TTC549 (cell line): ENCODE data around the gene SBK1.
"Not testable (repeated sequence)": the region's sequence is repeated elsewhere in the genome, so short reads cannot be mapped to it uniquely, and the experiment has no call there.

Experiments used
- FAIRE-seq: peaks from 2 replicates; lab custom pipeline; 2012; peaks lifted over from hg19 to GRCh38; lab: Jason Lieb, UNC

Gene SBK1

GRCh38 chr16:28335678-28336077 lies 43.4 kb downstream of the SBK1 start:
- FAIRE-seq: not testable (repeated sequence)

GRCh38 chr16:28336940-28337710 lies 44.8 kb downstream of the SBK1 start:
- FAIRE-seq: not testable (repeated sequence)

DNA sequence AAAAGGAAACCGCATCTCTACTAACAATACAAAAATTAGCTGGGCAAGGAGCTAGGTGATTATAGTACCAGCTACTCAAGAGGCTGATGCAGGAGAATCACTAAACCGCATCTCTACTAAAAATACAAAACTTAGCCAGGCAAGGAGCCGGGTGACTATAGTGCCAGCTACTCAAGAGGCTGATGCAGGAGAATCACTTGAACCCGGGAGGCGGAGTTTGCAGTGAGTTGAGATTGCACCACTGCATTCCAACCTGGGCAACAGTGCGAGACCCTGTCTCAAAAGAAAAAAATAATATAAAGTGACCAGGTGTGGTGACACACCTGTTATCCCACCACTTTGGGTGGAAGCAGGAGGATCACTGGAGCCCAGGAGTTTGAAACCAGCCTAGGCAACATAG lies 45.9 kb downstream of the SBK1 start:
- not testable (repeated sequence) for FAIRE-seq

DNA sequence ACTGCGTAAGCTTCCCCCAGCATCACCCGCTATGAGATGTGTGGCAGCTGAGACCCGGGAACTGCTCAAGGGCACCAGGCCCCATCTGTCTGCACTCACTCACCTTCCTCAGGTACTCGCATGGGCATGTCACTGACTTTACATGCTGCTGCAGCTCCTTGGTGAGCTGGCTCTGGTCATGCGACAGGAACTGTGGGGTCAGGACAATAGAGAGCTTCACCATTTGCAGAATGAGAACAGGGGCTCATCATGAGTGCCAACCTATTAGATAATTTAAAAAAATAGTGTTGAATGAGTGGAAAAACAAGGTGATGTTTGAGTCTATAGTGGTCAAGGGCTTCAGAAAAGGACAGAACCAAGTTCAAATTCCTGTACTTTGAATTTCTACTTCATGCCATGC lies 70.3 kb downstream of the SBK1 start:
- not testable (repeated sequence) for FAIRE-seq

GRCh38 chr16:28363408-28363807 lies 71.1 kb downstream of the SBK1 start, which contains the start of gene NPIPB6:
TSS of gene NPIPB6 (minus strand) at chr16:28363508. CDS start at chr16:28362822, 686 bp downstream.
- FAIRE-seq: not testable (repeated sequence)

DNA sequence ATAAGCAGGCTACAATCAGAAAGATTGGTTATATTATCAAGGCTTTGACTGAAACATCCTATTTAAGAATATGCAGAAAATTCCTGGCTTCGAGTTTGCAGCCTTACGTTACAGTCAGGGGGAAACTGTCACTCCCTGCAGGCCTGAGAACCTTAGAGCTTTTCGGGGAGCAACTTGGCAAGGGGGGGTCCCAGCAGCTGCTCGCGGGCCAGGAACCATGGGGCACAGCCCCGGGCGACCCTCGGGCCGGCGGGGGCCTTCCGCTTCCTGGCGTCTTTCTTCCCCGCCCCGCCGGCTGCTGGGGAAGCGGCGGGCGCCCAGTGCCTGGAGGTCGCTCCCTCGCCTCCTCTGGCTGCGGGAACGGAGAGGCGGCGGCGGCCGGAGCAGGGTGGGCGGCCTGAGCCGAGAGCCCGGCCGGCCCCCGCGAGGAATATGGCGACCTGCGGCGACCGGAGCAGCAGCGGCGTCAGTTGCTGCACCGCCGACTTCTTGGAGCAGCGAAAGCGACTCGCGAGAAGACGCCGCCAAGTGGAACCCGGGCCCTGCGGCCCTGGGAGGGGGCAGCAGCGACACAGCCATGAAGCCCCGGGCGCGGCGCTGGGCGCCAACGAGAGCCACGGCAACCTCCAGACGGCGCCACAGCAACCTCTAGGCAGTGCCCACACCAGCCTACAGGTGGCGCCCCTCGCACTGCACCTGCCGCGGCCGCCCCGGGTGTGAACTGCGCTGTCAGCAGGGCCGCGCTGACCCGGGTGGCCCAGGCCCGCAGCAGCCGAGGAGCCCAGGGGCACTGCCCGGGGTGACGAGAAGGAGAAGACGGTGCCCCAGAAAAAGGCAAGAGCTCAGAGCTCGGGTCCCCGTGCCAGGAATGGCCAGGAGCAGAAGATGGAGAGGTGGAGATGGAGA lies 72.2 kb downstream of the SBK1 start:
- FAIRE-seq: not testable (repeated sequence)

DNA sequence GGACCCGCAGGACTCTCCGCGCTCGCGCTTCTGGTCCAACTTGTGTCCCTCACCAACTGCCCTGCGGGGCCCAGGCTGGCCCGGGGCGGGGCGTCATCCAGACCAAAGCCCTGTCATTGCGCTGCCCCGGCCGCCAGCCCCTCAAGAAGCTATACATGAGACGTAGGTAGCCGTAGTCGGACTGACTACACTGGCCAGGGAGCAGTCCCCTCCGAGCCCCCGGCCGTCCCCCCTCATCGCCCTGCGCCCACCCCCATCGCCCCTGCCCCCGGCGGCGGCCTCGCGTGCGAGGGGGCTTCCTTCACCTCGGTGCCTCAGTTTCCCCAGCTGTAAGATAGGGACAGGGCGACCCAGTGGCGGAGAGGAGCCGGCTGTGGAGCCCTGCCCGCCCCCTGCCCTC lies 75.6 kb downstream of the SBK1 start:
- not testable (repeated sequence) for FAIRE-seq
